IMR-90 (cell line): ENCODE results near the gene ILK.

ENCODE experiments used
- BHLHE40 ChIP-seq: fragments of 150-350 bp; IDR thresholded peaks from 2 replicates; pipeline ENCODE4 v1.6.1; 2016; ENCODE audit warnings: mild to moderate bottlenecking, low read depth, low read length
- CEBPB ChIP-seq: IDR thresholded peaks from 2 replicates; pipeline ENCODE4 v1.6.1; 2012; ENCODE audit warnings: low read depth, low read length, improper control_type of control experiment
- FOS ChIP-seq: fragments of 150-350 bp; IDR thresholded peaks from 2 replicates; pipeline ENCODE4 v1.6.1; 2016; ENCODE audit warnings: low read depth, low read length
- MAFK ChIP-seq: IDR thresholded peaks from 2 replicates; pipeline ENCODE4 v1.6.1; 2012; ENCODE audit warnings: low read depth, low read length, improper control_type of control experiment
- MXI1 ChIP-seq: IDR thresholded peaks from 2 replicates; pipeline ENCODE4 v1.6.1; 2012; ENCODE audit warnings: low read depth, mild to moderate bottlenecking, low read length, moderate library complexity, borderline replicate concordance
- NFE2L2 ChIP-seq: fragments of 150-350 bp; IDR thresholded peaks from 2 replicates; pipeline ENCODE4 v1.6.1; 2016; ENCODE audit warnings: low read depth, mild to moderate bottlenecking, low read length
- POLR2A ChIP-seq: IDR thresholded peaks from 2 replicates; pipeline ENCODE4 v1.6.1; 2012; ENCODE audit warnings: mild to moderate bottlenecking, low read depth, low read length
- RCOR1 ChIP-seq: IDR thresholded peaks from 2 replicates; pipeline ENCODE4 v1.6.1; 2012; ENCODE audit warnings: mild to moderate bottlenecking, low read length, improper control_type of control experiment; ENCODE audit not compliant: insufficient replicate concordance
- SMC3 ChIP-seq: fragments of 150-350 bp; IDR thresholded peaks from 2 replicates; pipeline ENCODE4 v1.6.1; 2016; ENCODE audit warnings: low read depth, mild to moderate bottlenecking, antibody characterized with exemption, low read length, moderate library complexity
- TF ChIP-seq, protein P1 (sequence below): conservative IDR thresholded peaks from 2 replicates; pipeline ENCODE4 v1.5.1; 2012; ENCODE audit warnings: mild to moderate bottlenecking, low read depth, low read length, improper control_type of control experiment
- TF ChIP-seq, protein P2 (sequence below): fragments of 150-350 bp; IDR thresholded peaks from 2 replicates; pipeline ENCODE4 v1.6.1; 2017; ENCODE audit warnings: mild to moderate bottlenecking, antibody characterized with exemption, low read length, low read depth

DNA sequence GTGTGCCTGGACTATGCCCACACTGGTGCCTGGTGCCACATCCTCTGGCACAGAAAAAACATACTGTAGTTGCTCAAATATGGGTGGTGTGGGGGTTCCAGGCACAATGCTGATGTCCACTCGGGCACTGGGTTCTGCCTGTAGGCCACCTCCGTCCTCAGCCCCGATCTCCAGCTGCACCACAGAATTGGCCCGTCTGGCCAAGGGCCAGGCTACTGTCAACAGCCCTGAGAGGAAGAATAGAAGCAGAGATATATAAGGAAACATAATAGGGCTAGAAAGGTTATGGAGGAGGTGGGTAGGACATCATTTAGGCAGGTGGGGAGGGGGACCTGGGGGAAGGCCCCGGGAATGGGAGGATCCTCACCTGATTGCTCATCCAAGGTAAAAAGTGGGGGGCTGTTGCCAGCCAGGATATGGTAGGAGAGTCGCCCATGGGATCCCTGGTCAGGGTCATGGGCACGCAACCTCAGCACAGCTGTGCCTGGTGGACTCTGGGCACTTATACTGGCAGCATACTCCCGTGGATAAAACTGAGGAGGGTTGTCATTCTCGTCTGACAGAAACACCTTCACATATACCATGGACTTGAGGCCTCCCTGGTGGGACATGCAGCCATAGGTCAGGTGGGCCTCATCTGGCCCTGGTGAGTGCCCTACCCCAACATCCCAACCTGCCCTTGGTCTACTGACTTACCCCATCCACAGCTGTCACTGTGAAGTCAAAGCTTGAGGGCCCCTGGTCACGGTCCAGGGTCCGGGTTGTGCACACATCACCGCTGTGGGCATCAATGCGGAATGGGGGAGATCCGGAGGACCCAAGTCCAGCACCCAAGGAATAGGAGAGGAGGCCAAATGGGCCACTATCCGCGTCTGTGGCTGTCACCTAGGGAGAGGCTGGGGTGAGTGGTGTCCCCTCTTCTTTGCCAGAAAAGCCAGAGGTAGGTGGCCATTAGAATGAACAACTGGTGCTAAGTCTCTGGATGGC, 30.1 kb downstream of the ILK start:
- TF ChIP-seq, protein P1, sequence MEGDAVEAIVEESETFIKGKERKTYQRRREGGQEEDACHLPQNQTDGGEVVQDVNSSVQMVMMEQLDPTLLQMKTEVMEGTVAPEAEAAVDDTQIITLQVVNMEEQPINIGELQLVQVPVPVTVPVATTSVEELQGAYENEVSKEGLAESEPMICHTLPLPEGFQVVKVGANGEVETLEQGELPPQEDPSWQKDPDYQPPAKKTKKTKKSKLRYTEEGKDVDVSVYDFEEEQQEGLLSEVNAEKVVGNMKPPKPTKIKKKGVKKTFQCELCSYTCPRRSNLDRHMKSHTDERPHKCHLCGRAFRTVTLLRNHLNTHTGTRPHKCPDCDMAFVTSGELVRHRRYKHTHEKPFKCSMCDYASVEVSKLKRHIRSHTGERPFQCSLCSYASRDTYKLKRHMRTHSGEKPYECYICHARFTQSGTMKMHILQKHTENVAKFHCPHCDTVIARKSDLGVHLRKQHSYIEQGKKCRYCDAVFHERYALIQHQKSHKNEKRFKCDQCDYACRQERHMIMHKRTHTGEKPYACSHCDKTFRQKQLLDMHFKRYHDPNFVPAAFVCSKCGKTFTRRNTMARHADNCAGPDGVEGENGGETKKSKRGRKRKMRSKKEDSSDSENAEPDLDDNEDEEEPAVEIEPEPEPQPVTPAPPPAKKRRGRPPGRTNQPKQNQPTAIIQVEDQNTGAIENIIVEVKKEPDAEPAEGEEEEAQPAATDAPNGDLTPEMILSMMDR, result no peak
- TF ChIP-seq MXI1, result no peak
- no peak for TF ChIP-seq SMC3
- no peak for TF ChIP-seq POLR2A
- no peak for TF ChIP-seq BHLHE40
- no peak for TF ChIP-seq CEBPB
- TF ChIP-seq MAFK, result no peak
- no peak for TF ChIP-seq FOS
- no peak for TF ChIP-seq RCOR1
- TF ChIP-seq NFE2L2, result no peak
- TF ChIP-seq, protein P2, sequence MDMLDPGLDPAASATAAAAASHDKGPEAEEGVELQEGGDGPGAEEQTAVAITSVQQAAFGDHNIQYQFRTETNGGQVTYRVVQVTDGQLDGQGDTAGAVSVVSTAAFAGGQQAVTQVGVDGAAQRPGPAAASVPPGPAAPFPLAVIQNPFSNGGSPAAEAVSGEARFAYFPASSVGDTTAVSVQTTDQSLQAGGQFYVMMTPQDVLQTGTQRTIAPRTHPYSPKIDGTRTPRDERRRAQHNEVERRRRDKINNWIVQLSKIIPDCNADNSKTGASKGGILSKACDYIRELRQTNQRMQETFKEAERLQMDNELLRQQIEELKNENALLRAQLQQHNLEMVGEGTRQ, result no peak
